ENCODE results near the gene RAP1GAP2.

Gene RAP1GAP2

GRCh38 chr17:2952174-2952845 lies 156.1 kb downstream of the RAP1GAP2 start:
- no peak for DNase-seq

- DNase-seq, result no peak
Measured at GRCh38 chr17:2954898-2955445, 158.7 kb downstream of the RAP1GAP2 start.

GRCh38 chr17:2955931-2956582 lies 159.8 kb downstream of the RAP1GAP2 start:
- no peak for DNase-seq

GRCh38 chr17:2957631-2958286 lies 161.5 kb downstream of the RAP1GAP2 start:
- no peak for DNase-seq

- DNase-seq, result no peak
Measured at GRCh38 chr17:2958706-2959222, 162.5 kb downstream of the RAP1GAP2 start.

- DNase-seq, result no peak
Measured at GRCh38 chr17:2959371-2960130, 163.3 kb downstream of the RAP1GAP2 start.

- DNase-seq, result no peak
Measured at GRCh38 chr17:2961446-2961845, 165.2 kb downstream of the RAP1GAP2 start.

GRCh38 chr17:2962236-2962635 lies 166.0 kb downstream of the RAP1GAP2 start:
- DNase-seq, result no peak

GRCh38 chr17:2962729-2963128 lies 166.5 kb downstream of the RAP1GAP2 start:
- DNase-seq, result no peak

- DNase-seq, result no peak
Measured at GRCh38 chr17:2963332-2964027, 167.2 kb downstream of the RAP1GAP2 start.

- DNase-seq, result no peak
Measured at GRCh38 chr17:2964028-2964356, 167.8 kb downstream of the RAP1GAP2 start.

GRCh38 chr17:2964370-2964769 lies 168.1 kb downstream of the RAP1GAP2 start:
- DNase-seq, result no peak

GRCh38 chr17:2964831-2965230 lies 168.6 kb downstream of the RAP1GAP2 start:
- no peak for DNase-seq

GRCh38 chr17:2965621-2966595 lies 169.7 kb downstream of the RAP1GAP2 start:
- DNase-seq, result no peak

GRCh38 chr17:2967515-2967914 lies 171.3 kb downstream of the RAP1GAP2 start:
- DNase-seq, result no peak

GRCh38 chr17:2971851-2972250 lies 175.6 kb downstream of the RAP1GAP2 start:
- DNase-seq, result no peak

- no peak for DNase-seq
Measured at GRCh38 chr17:2972749-2973148, 176.5 kb downstream of the RAP1GAP2 start.

- DNase-seq, result no peak
Measured at GRCh38 chr17:2974347-2974746, 178.1 kb downstream of the RAP1GAP2 start.

- peak; percentile 20 for DNase-seq
Measured at GRCh38 chr17:2975469-2975958, 179.3 kb downstream of the RAP1GAP2 start.

GRCh38 chr17:2977157-2977556 lies 180.9 kb downstream of the RAP1GAP2 start:
- DNase-seq, result no peak

- DNase-seq, result no peak
Measured at GRCh38 chr17:2978116-2978515, 181.9 kb downstream of the RAP1GAP2 start.
